Lower lobe of right lung (tissue), 2 donors: ENCODE data around the gene SLC27A5. TPM values are rescaled to one million over a fixed set of nuclear protein-coding genes. Genes with fewer than 3 reads are reported as not detected.
A peak's percentile ranks its signal among the peaks of the same experiment; 100 is the strongest.

Experiments
- ATAC-seq, 2 donors: fragments of 200-7000 bp; cut with Tn5 transposase; one replicate each; pipeline ENCODE4 v1.9.1; 2020 to 2022; ENCODE audit warnings: mild to moderate bottlenecking in 2 of 2, moderate library complexity in 2 of 2
- DNase-seq: peaks from one replicate; pipeline ENCODE4 v3.0.0-alpha.2; 2020
- H3K27ac ChIP-seq: fragments of 200-600 bp; one replicate; pipeline ENCODE4 v1.8.0; 2022
- H3K27me3 ChIP-seq: fragments of 200-600 bp; one replicate; pipeline ENCODE4 v1.8.0; 2022; ENCODE audit warnings: low read depth
- H3K36me3 ChIP-seq: fragments of 200-600 bp; one replicate; pipeline ENCODE4 v1.8.0; 2022; ENCODE audit warnings: mild to moderate bottlenecking
- H3K4me1 ChIP-seq: fragments of 200-600 bp; one replicate; pipeline ENCODE4 v1.8.0; 2022
- H3K4me3 ChIP-seq: fragments of 200-600 bp; one replicate; pipeline ENCODE4 v1.8.0; 2022; ENCODE audit warnings: mild to moderate bottlenecking
- H3K9me3 ChIP-seq: fragments of 200-600 bp; one replicate; pipeline ENCODE4 v1.8.0; 2022
- CTCF ChIP-seq: fragments of 200-600 bp; IDR thresholded peaks from one replicate; pipeline ENCODE4 v1.8.0; 2022; ENCODE audit warnings: antibody characterized with exemption, mild to moderate bottlenecking
- intact Hi-C: fragments of 100-400 bp; cut with DNase I; formaldehyde crosslinking; loops from one replicate; pipeline ENCODE4 v1.11.0; 2022
- total RNA-seq: library from RNA; stranded (reverse); fragmentation: NEBNext Ultra II Directional; extraction: Animal tissue kit (Norgen Biotek cat#: 25700); gene quantifications from one replicate; pipeline ENCODE4 v1.2.1, GENCODE V29; 2021
- donor health status: DM: no; HTN: yes; CAD: no; lungs with severe emphysema.

SLC27A5 gene
- total RNA-seq, 1 donor from 2014 or later = 6.6 TPM

- intact Hi-C loops = no loop called here
- no peak for TF ChIP-seq CTCF
- Histone ChIP-seq H3K27me3 (peaks cover 6% of the 10 kb centered on the region), H3K4me3 (peak overlapping the region; percentile 66), H3K27ac (peak overlapping the region; percentile 99), H3K9me3 (no peaks in the 10 kb centered on the region), H3K4me1 (peaks cover 54% of the 10 kb centered on the region), H3K36me3 (peaks cover 20% of the 10 kb centered on the region)
- ATAC-seq (peak; percentile 87 to 90), DNase-seq (peak; percentile 99)
Measured at GRCh38 chr19:58558623-58559274, 47.0 kb upstream of the SLC27A5 start.

- DNase-seq = peak; percentile 83
- Histone ChIP-seq H3K27ac (peak within 1 kb of the TSS; percentile 99), H3K9me3 (no peaks in the 10 kb centered on the region), H3K4me1 (peaks cover 57% of the 10 kb centered on the region), H3K36me3 (peaks cover 27% of the 10 kb centered on the region), H3K27me3 (peaks cover 6% of the 10 kb centered on the region), H3K4me3 (peak within 1 kb of the TSS; percentile 66)
- TF ChIP-seq CTCF = no peak
- intact Hi-C loops = no loop called here
- ATAC-seq = no peak
Measured at GRCh38 chr19:58558066-58558622, 46.4 kb upstream of the SLC27A5 start, which contains the start of gene UBE2M. Gene UBE2M (minus strand): TSS chr19:58558611. CDS start chr19:58558381, 230 bp downstream.

GRCh38 chr19:58557221-58558065 is 45.7 kb upstream of the SLC27A5 start:
- Histone ChIP-seq H3K4me3 (peak overlapping the region; percentile 66), H3K4me1 (peaks cover 50% of the 10 kb centered on the region)
- no peak for DNase-seq

GRCh38 chr19:58556622-58557220 is 44.9 kb upstream of the SLC27A5 start:
- no peaks in the 10 kb centered on the region for H3K9me3 ChIP-seq
- ATAC-seq = no peak
- peaks cover 41% of the 10 kb centered on the region for H3K36me3 ChIP-seq
- intact Hi-C loops = no loop called here
- H3K4me3 ChIP-seq = peak overlapping the region; percentile 66
- peaks cover 42% of the 10 kb centered on the region for H3K4me1 ChIP-seq
- peak overlapping the region; percentile 99 for H3K27ac ChIP-seq
- TF ChIP-seq CTCF = no peak
- DNase-seq = no peak
- H3K27me3 ChIP-seq = no peaks in the 10 kb centered on the region

More at GRCh38 chr19:58557221-58558065, 45.7 kb upstream of the SLC27A5 start:
- TF ChIP-seq CTCF = no peak
- Histone ChIP-seq H3K36me3 (peaks cover 34% of the 10 kb centered on the region), H3K27me3 (peaks cover 3% of the 10 kb centered on the region), H3K27ac (peak overlapping the region; percentile 99), H3K9me3 (no peaks in the 10 kb centered on the region)
- ATAC-seq = no peak
- intact Hi-C loops = no loop called here

GRCh38 chr19:58555920-58556621 is 44.3 kb upstream of the SLC27A5 start:
- Histone ChIP-seq H3K27ac (peak overlapping the region; percentile 99), H3K4me1 (peaks cover 39% of the 10 kb centered on the region), H3K9me3 (no peaks in the 10 kb centered on the region), H3K36me3 (peaks cover 47% of the 10 kb centered on the region), H3K4me3 (no peak overlapping the region), H3K27me3 (no peaks in the 10 kb centered on the region)
- ATAC-seq (no peak), DNase-seq (no peak)
- no peak for TF ChIP-seq CTCF
- intact Hi-C loops = no loop called here
